Activated T-helper 1 cell treated with Interleukin-2 at 50 U/mL for 16 hours (primary cell): ENCODE measurements around the gene STX1B.
"Not testable (repeated sequence)": the region's sequence is repeated elsewhere in the genome, so short reads cannot be mapped to it uniquely, and the experiment has no call there.

Experiments
- DNase-seq: peaks from one replicate; pipeline ENCODE4 v3.0.0-alpha.2; 2020; ENCODE audit warnings: low read depth

The STX1B gene

GRCh38 chr16:31010585-31011325 lies at the start of gene STX1B:
STX1B (minus strand) TSS chr16:31010638; CDS start chr16:31010396, 242 bp downstream.
- DNase-seq: peak; percentile 43

DNA sequence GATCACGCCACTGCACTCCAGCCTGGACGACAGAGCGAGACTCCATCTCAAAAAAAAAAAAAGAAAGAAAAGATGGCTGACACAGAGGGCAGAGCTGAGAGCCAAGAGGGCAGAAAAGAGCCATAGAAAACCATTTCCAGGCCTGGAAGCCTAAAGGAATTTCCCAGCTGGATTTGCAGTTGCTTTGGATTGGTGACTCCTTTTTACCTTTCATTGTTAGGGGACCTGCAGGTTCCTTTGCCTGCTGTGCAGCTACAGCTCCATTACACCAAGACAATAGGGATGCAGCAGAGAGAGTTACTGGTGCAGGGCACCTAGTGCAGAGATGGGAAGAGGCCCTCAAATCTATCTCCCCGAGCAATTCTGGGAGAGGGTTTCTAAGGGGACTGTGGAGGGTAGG lies 45.2 kb upstream of the STX1B start:
- no peak for DNase-seq

DNA sequence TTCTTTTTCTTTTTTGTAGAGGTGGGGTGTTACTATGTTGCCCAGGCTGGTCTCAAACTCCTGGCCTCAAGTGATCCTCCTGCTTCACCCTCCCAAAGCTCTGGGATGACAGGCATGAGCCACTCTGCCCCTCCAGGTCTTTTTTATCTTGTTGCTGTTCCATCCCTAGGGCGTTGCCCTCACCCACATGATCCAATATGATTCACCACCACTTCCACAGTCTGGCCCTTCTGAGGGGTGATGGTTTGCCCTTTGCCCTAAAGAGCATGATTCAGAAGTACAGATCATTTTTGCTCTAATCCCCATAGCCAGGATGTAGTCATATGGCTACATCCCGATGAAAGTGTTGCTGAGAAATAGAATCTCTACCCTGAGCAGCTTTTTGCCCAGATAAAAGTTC lies 41.7 kb upstream of the STX1B start:
- no peak for DNase-seq

GRCh38 chr16:31050280-31051030 lies 40.0 kb upstream of the STX1B start:
- DNase-seq: no peak

- no peak for DNase-seq
These were observed 33.6 kb upstream of the STX1B start for GRCh38 chr16:31043898-31044481.

DNA sequence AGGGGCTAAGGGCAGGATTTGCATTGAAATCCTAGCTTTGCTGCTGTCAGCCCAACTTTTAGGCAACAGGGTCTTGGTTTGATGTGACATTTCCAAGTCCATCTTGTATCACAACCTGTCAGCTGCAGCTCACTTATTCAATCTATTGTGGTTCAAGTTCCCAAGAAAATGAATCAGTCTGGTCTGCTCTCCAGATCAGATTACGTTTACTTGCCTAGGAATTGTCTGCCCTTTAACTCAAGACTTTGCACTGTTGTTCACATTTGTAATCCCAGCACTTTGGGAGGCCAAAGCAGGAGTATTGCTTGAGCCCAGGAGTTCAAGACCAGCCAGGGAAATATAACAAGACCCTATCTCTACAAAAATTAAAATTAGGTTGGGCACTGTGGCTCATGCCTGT lies 32.9 kb upstream of the STX1B start:
- DNase-seq: no peak

DNA sequence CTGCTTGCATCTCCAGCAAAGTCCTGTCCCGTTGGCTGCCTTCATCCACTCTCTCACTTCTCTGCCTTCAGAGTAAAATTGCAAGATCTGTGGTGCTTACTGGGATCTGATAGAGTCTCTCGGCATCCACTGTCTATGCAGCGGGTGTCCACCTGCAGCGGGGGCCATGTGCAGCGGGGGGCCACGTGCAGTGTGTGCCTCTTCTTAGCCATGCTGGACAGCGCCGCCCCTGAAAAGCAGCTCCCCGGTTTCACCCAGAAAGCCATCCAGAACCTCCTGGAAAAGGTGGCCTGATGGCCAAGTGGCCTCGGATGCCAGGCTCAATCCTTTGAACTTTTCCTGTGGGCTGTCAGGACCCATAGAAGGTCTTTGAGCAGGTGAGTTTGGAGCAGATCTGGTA lies 32.4 kb upstream of the STX1B start:
- no peak for DNase-seq

DNA sequence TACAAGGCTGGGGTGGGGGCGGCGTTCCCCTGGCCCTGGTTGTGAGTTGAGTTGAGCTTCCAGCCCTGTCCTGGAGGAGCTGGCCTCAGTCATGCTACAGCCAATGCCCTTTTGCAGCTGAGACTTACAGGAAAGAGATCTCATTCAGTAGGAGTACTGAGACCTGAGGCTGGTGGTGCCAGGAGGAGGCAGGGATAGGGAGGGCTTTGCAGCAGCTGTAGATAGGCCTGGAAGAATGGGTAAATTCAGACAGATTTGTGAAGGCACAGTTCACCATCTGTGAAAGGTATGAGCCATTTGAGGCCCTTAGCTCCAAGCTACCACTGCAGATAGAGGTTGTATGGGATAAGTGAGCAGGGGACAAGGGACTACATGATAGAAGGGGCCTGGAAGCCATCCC lies 28.6 kb upstream of the STX1B start:
- DNase-seq: no peak

DNA sequence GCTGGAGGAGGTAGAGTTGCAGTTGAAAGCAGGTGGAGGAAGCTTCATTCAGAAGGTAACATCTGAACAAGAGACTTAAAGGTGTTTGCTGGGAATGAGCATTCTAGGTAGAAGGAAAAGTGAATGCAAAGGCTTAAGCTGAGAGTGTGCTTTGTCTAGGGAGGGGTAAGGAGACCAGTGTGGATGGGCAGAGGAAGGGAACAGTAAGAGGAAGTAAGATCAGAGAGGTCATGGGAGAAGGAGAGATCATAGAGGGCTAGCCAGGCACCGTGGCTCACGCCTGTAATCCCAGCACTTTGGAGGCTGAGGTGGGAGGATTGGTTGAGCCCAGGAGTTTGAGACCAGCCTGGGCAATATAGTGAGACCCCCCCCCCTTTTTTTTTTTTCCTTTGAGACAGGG lies 26.3 kb upstream of the STX1B start:
- DNase-seq: no peak

DNA sequence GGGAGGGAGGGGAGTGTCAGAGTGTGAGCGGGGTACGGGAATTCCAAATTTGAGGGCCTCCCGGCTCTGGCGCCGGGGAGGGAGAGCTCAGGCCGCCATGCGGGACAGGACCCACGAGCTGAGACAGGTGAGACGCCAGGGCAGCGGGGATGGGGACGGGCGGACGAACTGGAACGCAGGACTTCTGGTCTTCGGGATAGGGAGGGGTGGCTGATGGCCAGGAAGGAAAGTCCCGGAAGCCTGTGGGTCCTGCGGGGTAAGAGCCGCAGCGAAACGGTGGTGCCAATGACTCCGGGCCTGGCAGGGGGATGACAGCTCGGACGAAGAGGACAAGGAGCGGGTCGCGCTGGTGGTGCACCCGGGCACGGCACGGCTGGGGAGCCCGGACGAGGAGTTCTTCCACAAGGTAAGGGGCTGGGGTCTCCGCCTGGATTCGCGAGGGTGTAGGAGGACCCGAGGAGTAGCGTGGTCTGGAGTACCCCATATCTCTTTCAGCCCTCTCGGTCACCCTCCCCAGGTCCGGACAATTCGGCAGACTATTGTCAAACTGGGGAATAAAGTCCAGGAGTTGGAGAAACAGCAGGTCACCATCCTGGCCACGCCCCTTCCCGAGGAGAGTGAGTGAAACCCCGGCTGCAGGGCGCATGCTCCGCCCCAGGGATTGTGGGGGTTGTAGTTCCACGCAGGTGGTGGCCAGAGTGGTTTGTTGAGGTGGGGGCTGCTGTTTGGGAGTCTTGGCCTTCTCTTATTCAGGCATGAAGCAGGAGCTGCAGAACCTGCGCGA lies 23.5 kb upstream of the STX1B start:
- DNase-seq: peak; percentile 78

- peak; percentile 95 for DNase-seq
These were observed 22.6 kb upstream of the STX1B start, which contains the start of gene STX4 for GRCh38 chr16:31032736-31033708. STX4 (plus strand) TSS chr16:31033558; CDS start chr16:31033806, 248 bp downstream.

GRCh38 chr16:31031276-31031675 lies 20.8 kb upstream of the STX1B start:
- DNase-seq: no peak

- no peak for DNase-seq
These were observed 18.8 kb upstream of the STX1B start for GRCh38 chr16:31029272-31029671.

DNA sequence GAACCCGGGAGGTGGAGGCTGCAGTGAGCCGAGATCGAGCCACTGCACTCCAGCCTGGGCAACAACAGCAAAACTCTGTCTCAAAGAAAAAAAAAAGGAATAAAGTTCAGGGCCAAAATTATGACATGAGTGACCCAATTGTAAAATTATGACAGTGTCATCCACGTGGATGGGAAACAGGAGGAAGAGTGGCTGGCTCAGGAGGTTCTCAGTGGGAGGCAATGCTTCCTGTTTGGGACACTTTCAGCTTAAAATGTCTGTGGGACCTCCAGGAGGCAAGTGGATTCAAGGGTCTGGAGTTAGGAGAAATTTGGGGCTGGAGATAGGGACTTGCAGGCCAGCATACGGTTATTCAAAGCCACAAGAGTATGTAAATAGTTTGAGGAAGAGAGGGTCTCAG lies 14.9 kb upstream of the STX1B start:
- DNase-seq: no peak

DNA sequence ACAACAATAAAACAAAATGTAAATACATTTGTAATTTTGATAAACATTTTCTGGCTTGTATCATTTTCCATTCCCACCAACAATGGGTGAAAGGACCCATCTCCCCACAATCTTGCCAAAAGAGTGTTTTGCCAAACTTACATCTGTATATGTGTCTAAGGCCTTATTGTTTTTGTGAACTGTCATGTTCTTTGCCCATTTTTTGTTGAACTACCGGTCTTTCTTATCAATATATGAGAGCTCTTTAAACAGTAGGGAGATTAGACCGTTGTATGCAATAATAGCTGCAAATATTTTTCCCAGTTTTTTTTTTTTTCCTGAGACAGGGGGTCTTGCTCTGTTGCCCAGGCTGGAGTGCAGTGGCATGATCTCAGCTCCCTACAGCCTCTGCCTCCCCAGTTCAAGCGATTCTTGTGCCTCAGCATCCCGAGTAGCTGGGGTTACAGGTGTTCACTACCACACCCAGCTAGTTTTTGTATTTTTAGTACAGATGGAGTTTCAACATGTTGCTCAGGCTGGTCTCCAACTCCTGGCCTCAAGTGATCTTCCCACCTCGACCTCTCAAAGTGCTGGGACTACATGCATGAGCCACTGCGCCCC lies 13.3 kb upstream of the STX1B start:
- no peak for DNase-seq

DNA sequence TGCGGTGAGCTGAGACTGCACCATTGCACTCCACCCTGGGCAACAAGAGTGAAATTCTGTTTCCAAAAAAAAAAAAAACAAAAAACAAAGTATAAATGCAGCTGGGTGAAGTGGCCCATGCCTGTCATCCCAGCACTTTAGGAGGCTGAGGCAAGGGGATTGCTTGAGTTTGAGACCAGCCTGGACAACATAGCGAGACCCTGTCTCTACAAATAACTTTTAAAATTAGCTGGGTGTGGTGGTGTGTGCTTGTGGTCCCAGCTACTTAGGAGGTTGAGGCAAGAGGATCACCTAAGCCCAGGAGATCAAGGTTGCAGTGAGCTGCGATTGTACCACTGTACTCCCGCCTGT lies 12.8 kb upstream of the STX1B start:
- no peak for DNase-seq

GRCh38 chr16:31022544-31023251 lies 12.3 kb upstream of the STX1B start:
- DNase-seq: no peak

DNA sequence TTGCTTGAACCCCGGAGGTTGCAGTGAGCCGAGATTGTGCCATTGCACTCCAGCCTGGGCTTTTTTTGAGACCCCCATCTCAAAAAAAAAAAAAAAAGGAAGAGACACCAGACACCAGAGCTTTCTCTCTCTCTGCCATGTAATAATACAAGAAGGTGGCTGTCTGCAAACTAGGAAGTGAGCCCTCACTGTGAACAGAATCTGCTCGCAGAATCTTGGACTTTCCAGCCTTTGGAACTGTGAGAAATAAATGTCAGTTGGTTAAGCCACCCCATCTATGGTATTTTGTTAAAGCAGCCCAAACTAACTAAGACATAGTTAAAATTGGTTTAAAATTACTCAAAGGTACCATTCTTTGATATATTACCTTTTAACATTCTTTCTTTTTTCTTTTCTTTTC lies 10.1 kb upstream of the STX1B start:
- DNase-seq: no peak

- not testable (repeated sequence) for DNase-seq
These were observed 7.3 kb upstream of the STX1B start for GRCh38 chr16:31017756-31018155.

DNA sequence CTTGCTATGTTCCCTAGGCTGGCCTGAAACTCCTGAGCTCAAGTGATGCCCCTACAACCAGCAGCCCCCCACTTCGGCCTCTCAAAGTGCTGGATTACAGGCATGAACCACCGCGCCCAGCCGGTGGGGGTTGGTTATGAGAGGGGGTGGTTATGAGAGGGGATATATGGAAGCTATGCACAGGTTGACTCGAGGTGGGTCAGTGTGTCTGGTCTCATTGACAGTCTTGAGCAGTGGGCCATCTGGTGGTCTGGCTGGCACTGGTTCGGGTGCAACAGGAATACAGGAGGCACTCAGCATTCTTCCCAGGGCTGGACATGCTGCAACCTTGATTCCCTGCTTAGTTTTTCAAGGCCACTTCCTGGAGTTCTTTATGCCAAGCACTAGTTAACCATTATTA lies 5.6 kb upstream of the STX1B start:
- DNase-seq: no peak
